Right lobe of liver (tissue), 4 donors: ENCODE results near the gene RBBP8.

Source experiments
- POLR2A ChIP-seq: fragments of 450-650 bp; IDR thresholded peaks from one replicate; pipeline ENCODE4 v1.6.1; 2017; ENCODE audit warnings: antibody characterized with exemption, mild to moderate bottlenecking
- TF ChIP-seq, protein P1 (sequence below), 4 donors: fragments of 200-600 bp in 3 of 4; fragments of 450-650 bp in 1 of 4; IDR thresholded peaks; one replicate each; pipeline versions ENCODE4 v1.5.1 to v1.8.0; 2016 to 2022; ENCODE audit warnings: antibody characterized with exemption in 4 of 4, mild to moderate bottlenecking in 2 of 4
- donor health status: DM: no; HTN: no; CAD: no.
- donor health status: DM: no; HTN: no; CAD: no.
- donor health status: DM: no; HTN: yes; CAD: no.

DNA sequence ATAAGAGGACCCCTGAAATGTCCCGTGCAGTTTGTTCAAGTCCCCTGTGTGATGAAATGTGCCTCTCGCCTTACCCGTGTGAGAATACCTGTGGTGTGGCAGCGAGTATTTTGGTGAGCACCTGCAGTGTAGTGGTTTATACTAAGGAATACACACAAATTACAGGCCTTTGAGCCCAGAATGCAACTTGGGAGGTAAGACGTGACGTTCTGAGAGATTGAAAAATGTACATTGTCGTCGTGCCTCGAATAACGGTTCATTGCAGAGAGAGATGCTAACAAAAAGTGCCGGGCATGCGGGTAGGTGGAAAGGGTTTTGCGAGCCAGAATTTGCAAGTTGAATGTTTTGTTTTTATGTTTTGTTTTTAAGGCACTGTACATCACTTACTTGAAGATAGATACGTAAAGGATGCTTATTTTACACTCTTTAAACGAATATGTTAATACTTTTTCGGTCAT is 867 bp downstream of the RBBP8 start:
- no peak for TF ChIP-seq POLR2A
- TF ChIP-seq, protein P1, sequence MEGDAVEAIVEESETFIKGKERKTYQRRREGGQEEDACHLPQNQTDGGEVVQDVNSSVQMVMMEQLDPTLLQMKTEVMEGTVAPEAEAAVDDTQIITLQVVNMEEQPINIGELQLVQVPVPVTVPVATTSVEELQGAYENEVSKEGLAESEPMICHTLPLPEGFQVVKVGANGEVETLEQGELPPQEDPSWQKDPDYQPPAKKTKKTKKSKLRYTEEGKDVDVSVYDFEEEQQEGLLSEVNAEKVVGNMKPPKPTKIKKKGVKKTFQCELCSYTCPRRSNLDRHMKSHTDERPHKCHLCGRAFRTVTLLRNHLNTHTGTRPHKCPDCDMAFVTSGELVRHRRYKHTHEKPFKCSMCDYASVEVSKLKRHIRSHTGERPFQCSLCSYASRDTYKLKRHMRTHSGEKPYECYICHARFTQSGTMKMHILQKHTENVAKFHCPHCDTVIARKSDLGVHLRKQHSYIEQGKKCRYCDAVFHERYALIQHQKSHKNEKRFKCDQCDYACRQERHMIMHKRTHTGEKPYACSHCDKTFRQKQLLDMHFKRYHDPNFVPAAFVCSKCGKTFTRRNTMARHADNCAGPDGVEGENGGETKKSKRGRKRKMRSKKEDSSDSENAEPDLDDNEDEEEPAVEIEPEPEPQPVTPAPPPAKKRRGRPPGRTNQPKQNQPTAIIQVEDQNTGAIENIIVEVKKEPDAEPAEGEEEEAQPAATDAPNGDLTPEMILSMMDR (IDR thresholded peaks at IDR 0.05): no peak
